Measurements from ENCODE around the gene C14orf180.
"Not testable (repeated sequence)": the region's sequence is repeated elsewhere in the genome, so short reads cannot be mapped to it uniquely, and the experiment has no call there.

Gene C14orf180

DNA sequence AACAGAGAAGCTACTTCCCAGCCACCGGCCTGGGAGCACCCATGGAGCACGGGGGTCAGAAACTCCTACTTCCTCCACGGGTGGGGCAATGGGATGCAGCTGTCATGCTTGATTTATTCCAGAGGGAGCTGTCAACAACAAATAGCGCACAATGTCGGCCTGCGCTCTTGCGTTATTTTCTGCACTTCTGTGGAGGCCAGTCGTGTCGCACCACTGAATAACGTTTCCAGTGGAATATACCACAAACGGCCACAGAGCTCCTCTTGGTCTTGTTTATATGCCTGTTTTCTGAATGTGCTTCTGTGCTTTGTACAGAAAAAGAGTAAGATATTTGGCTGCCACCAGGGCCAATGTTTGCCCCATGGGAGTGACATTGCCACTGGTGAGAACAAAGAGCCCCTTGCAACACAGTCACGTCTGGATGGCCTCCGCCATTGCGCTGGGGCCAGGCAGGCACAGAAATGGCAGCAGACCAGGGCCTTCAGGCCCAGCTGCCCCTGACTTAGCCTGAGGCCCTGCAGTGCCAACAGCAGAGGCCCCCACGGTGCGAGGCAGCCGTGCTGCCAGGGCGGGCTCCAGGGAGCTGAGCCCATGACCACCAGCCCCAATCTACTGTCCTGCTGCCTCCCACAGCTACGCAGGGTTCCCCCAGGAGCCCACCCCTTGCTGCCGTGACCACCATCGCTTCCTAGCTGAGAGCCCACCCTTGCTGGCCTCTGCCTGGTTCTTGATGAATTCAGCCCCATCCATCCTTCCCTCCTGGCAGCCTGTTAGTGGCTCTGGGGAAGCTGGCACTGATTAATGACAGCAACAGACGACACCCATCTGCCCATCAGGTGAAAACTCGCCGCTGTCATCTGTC lies 53.9 kb downstream of the C14orf180 start:
- ChIA-PET POLR2A (no interaction called here), CTCF (no interaction called here)
- H3K4me3 ChIP-seq (ENCODE audit: low read depth, low read length) = no peak overlapping the region
- no peak for DNase-seq (ENCODE audit: low read depth, low spot score)
- TF ChIP-seq, protein P1, sequence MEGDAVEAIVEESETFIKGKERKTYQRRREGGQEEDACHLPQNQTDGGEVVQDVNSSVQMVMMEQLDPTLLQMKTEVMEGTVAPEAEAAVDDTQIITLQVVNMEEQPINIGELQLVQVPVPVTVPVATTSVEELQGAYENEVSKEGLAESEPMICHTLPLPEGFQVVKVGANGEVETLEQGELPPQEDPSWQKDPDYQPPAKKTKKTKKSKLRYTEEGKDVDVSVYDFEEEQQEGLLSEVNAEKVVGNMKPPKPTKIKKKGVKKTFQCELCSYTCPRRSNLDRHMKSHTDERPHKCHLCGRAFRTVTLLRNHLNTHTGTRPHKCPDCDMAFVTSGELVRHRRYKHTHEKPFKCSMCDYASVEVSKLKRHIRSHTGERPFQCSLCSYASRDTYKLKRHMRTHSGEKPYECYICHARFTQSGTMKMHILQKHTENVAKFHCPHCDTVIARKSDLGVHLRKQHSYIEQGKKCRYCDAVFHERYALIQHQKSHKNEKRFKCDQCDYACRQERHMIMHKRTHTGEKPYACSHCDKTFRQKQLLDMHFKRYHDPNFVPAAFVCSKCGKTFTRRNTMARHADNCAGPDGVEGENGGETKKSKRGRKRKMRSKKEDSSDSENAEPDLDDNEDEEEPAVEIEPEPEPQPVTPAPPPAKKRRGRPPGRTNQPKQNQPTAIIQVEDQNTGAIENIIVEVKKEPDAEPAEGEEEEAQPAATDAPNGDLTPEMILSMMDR (IDR thresholded peaks at IDR 0.05; ENCODE audit: insufficient read depth, low read length, missing control alignments) = no peak

DNA sequence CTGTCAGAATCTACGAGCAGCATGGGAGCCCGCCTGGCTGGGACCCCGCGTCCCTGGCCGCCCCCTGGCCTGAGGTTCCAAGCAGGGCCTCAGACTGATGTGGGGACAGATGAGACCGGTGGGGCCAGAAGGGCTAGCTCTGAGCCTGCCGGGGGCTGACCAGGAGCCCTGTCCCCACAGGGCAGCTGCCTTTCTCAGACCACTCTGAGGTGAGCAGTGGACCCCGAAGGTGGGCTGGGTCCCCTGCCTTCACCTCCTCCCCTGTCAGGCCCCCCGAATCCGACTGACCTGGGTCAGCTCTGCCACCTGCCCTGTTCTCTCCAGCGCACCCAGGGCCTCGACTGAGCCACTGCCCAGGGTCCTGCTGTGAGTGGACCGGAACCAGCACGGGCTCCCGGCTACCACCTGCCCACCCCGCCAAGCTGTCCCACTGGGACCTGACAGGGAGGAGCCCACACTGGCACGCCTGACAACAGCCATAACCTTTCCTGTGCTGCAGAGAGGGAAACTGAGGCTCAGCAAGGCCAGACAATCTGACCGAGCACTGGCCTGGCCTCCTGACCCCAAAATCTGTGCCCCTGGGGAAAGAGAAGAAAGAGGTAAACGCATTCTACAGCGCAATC lies 54.7 kb downstream of the C14orf180 start:
- ChIA-PET CTCF (no interaction called here), POLR2A (no interaction called here)
- no peak for DNase-seq (ENCODE audit: low read depth, low spot score)
- TF ChIP-seq, protein P1 (IDR thresholded peaks at IDR 0.05; ENCODE audit: insufficient read depth, low read length, missing control alignments) = no peak
- H3K4me3 ChIP-seq (ENCODE audit: low read depth, low read length) = no peak overlapping the region

DNA sequence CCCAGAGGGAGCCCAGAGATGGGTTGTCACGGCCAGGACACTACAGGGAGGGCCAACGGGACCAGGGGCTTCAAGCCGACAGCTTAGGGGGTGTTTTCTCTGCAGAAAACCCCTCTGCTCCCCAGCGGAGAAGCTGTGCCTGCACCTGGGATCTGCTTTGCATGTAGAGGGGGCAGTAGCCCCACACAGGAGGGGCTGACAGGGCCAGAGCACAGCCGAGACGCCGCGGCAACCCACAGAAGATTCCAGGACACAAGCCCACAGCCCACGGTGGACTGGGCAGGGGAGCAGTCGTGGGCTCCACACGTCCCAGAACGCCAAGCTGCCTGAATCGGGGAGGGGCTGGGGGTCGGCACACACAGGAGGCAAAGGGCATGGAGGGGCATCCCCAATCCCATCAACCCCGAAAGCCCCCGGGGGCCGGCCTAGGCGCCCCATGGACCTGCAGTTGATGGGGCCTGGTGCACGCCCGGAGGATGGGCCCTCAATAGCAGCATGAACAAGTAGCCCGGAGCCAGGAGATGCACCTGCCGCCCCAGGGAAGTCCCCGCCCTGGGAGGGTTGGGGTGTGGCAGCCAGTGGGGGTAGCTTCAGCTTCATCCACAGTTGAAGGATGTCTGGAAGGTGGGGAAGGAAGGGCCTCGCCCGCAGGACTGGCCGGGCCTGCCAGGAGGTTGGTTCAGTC lies 55.5 kb downstream of the C14orf180 start:
- no peak overlapping the region for H3K4me3 ChIP-seq (ENCODE audit: low read depth, low read length)
- CTCF ChIA-PET = interaction anchor here (1.4 kb wide), 1 partner anchor 557 kb away, joined by 7 read pairs; no protein-coding TSS in a partner anchor
- DNase-seq (ENCODE audit: low read depth, low spot score) = no peak
- POLR2A ChIA-PET = no interaction called here
- TF ChIP-seq, protein P1 (IDR thresholded peaks at IDR 0.05; ENCODE audit: insufficient read depth, low read length, missing control alignments) = no peak

DNA sequence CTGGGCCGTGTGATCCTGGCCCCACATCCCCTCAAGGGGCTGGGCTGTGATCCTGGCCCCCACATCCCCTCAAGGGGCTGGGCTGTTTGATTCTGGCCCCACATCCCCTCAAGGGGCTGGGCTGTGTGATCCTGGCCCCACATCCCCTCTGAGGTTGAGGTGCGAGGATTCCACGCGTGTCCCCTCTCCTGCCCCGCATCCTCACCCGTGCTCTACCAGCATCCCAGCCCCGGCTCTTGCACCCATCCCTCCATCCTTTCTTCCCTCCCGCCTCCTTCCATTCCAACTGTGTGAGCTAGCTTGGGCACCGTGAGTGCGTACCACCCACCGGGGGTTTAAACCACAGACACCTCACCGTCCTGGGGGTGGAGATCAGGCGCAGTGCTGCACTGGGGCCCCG lies 56.2 kb downstream of the C14orf180 start:
- no peak for DNase-seq (ENCODE audit: low read depth, low spot score)
- CTCF ChIA-PET = interaction anchor here (1.4 kb wide), 1 partner anchor 558 kb away, joined by 7 read pairs; no protein-coding TSS in a partner anchor
- POLR2A ChIA-PET = interaction anchor here (0.6 kb wide), 1 partner anchor 41 kb away, joined by 3 read pairs; no protein-coding TSS in a partner anchor
- H3K4me3 ChIP-seq (ENCODE audit: low read depth, low read length) = no peak overlapping the region
- TF ChIP-seq, protein P1 (IDR thresholded peaks at IDR 0.05; ENCODE audit: insufficient read depth, low read length, missing control alignments) = no peak

DNA sequence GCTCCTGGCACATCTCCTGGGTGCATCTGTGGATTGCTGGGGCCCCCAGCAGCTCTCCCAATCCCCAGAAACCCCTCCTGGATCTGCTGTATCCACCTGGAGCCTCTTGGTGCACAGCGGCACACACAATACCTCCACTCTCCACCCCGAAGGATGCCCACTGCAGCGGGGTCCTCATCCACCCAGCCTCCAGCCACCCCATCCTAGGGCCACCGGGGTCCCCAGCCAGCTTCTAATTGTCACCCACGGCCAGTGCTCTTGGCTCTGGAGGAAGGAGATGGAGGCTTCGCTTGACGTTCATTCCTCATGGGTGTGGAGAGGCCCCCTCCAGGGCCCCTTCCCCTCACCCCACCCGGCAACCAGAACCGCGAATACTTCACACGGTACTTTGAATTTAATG lies 56.6 kb downstream of the C14orf180 start:
- TF ChIP-seq, protein P1 (IDR thresholded peaks at IDR 0.05; ENCODE audit: insufficient read depth, low read length, missing control alignments) = no peak
- DNase-seq (ENCODE audit: low read depth, low spot score) = no peak
- ChIA-PET POLR2A (interaction anchor here (0.6 kb wide), 1 partner anchor 41 kb away, joined by 3 read pairs; no protein-coding TSS in a partner anchor), CTCF (interaction anchor here (1.4 kb wide), 1 partner anchor 558 kb away, joined by 7 read pairs; no protein-coding TSS in a partner anchor)
- H3K4me3 ChIP-seq (ENCODE audit: low read depth, low read length) = no peak overlapping the region

DNA sequence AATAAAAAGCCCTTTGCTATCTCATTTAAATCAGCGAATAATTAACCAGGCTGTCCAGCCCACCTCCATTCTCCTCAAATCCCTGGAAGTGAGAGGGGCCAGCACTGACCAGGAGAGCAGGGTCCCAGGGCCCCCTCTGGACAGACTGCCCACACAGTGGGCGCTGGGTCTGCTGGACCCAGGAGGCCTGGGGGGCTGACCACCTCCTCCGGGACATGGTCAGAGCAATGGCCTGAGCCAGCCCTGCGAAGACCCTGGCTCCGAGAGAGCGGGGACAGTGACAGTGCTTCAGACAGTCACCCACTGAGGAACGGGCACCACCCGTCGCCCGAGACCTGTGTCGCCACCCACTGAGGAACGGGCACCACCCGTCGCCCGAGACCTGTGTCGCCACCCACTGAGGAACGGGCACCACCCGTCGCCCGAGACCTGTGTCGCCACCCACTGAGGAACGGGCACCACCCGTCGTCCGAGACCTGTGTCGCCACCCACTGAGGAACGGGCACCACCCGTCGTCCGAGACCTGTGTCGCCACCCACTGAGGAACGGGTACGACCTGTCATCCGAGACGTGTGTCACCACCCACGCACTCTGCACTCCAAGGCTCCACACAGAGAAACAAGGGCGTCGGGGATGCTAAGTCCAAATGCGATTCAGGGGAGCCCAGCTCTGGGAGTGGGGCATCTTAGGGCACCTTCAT lies 57.4 kb downstream of the C14orf180 start:
- CTCF ChIA-PET = interaction anchor here (1.4 kb wide), 1 partner anchor 559 kb away, joined by 7 read pairs; no protein-coding TSS in a partner anchor
- DNase-seq (ENCODE audit: low read depth, low spot score); H3K4me3 ChIP-seq (ENCODE audit: low read depth, low read length); POLR2A ChIA-PET: not testable (repeated sequence)
